GM19043 (cell line): Measurements from ENCODE around the gene PDE3A.

Experiments
- ATAC-seq: cut with Tn5 transposase; IDR thresholded peaks from one replicate; pipeline ENCODE4 v1.9.1; 2021; ENCODE audit warnings: low read depth; ENCODE audit not compliant: unreplicated experiment

Gene PDE3A

GRCh38 chr12:20487519-20487918 is 119.2 kb downstream of the PDE3A start:
- ATAC-seq = no peak

- no peak for ATAC-seq
Observed at GRCh38 chr12:20489645-20490044, 121.3 kb downstream of the PDE3A start.

- no peak for ATAC-seq
Observed at GRCh38 chr12:20490213-20490612, 121.9 kb downstream of the PDE3A start.

GRCh38 chr12:20491290-20491689 is 123.0 kb downstream of the PDE3A start:
- no peak for ATAC-seq

- no peak for ATAC-seq
Observed at GRCh38 chr12:20492251-20492760, 124.0 kb downstream of the PDE3A start.

GRCh38 chr12:20493934-20494333 is 125.6 kb downstream of the PDE3A start:
- ATAC-seq = no peak

- no peak for ATAC-seq
Observed at GRCh38 chr12:20494851-20495250, 126.5 kb downstream of the PDE3A start.

- ATAC-seq = no peak
Observed at GRCh38 chr12:20495997-20496396, 127.7 kb downstream of the PDE3A start.

GRCh38 chr12:20497707-20498106 is 129.4 kb downstream of the PDE3A start:
- ATAC-seq = no peak

- no peak for ATAC-seq
Observed at GRCh38 chr12:20501958-20502357, 133.6 kb downstream of the PDE3A start.

- no peak for ATAC-seq
Observed at GRCh38 chr12:20503858-20504257, 135.5 kb downstream of the PDE3A start.

- no peak for ATAC-seq
Observed at GRCh38 chr12:20505056-20505455, 136.7 kb downstream of the PDE3A start.

GRCh38 chr12:20507056-20507455 is 138.7 kb downstream of the PDE3A start:
- ATAC-seq = no peak

- ATAC-seq = no peak
Observed at GRCh38 chr12:20507711-20508110, 139.4 kb downstream of the PDE3A start.

- ATAC-seq = no peak
Observed at GRCh38 chr12:20508359-20508758, 140.0 kb downstream of the PDE3A start.

- no peak for ATAC-seq
Observed at GRCh38 chr12:20508962-20509361, 140.6 kb downstream of the PDE3A start.

GRCh38 chr12:20510811-20511210 is 142.5 kb downstream of the PDE3A start:
- ATAC-seq = no peak

GRCh38 chr12:20513189-20513588 is 144.9 kb downstream of the PDE3A start:
- ATAC-seq = no peak

- ATAC-seq = no peak
Observed at GRCh38 chr12:20514598-20514997, 146.3 kb downstream of the PDE3A start.

- no peak for ATAC-seq
Observed at GRCh38 chr12:20520532-20520931, 152.2 kb downstream of the PDE3A start.

GRCh38 chr12:20523658-20524057 is 155.3 kb downstream of the PDE3A start:
- no peak for ATAC-seq

GRCh38 chr12:20524113-20524512 is 155.8 kb downstream of the PDE3A start:
- ATAC-seq = no peak

- no peak for ATAC-seq
Observed at GRCh38 chr12:20525064-20525610, 156.8 kb downstream of the PDE3A start.
